ENCODE results near the gene PITPNB. TPM values are rescaled to one million over a fixed set of nuclear protein-coding genes. Genes with fewer than 3 reads are reported as not detected.

The PITPNB gene
- total RNA-seq, 2 donors from 2014 or later: 59.6 to 68.2 TPM

DNA sequence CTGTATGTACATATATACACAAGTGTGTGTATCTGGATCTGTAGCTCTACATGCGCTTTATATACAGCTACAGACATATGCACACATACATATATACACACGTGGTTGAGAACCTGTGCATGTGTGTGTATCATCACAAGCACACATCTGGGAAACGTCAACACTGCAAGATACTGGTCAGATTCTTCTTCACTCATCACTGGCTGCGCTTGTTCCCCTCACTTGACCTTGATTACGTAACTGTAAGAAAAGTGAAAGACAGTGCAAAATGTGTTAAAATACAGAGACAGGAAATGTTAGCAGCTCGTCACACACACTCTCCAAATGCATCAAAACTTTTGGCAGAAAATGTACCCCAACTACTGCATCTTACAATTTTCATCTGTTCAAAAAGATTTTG, 65.6 kb downstream of the PITPNB start:
- Mint-ChIP-seq H3K4me3 (no peak overlapping the region), H3K27me3 (ENCODE audit: insufficient read depth) (no peaks in the 10 kb centered on the region), H3K4me1 (peaks cover 64% of the 10 kb centered on the region), H3K27ac (no peak overlapping the region), H3K36me3 (ENCODE audit: low read depth) (peaks cover 51% of the 10 kb centered on the region), H3K9me3 (no peaks in the 10 kb centered on the region)
- TF ChIP-seq, protein P1, sequence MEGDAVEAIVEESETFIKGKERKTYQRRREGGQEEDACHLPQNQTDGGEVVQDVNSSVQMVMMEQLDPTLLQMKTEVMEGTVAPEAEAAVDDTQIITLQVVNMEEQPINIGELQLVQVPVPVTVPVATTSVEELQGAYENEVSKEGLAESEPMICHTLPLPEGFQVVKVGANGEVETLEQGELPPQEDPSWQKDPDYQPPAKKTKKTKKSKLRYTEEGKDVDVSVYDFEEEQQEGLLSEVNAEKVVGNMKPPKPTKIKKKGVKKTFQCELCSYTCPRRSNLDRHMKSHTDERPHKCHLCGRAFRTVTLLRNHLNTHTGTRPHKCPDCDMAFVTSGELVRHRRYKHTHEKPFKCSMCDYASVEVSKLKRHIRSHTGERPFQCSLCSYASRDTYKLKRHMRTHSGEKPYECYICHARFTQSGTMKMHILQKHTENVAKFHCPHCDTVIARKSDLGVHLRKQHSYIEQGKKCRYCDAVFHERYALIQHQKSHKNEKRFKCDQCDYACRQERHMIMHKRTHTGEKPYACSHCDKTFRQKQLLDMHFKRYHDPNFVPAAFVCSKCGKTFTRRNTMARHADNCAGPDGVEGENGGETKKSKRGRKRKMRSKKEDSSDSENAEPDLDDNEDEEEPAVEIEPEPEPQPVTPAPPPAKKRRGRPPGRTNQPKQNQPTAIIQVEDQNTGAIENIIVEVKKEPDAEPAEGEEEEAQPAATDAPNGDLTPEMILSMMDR (conservative IDR thresholded peaks at IDR 0.05): no peak
- Histone ChIP-seq H3K4me3 (ENCODE audit: low read length) (no peak overlapping the region), H3K9ac (ENCODE audit: extremely low read depth, low read length, poor library complexity, severe bottlenecking) (no peak overlapping the region), H3K4me1 (ENCODE audit: control insufficient read depth, insufficient read depth, low read length) (peaks cover 37% of the 10 kb centered on the region), H3K9me3 (ENCODE audit: control insufficient read depth, low read length) (no peaks in the 10 kb centered on the region), H3K27me3 (ENCODE audit: control insufficient read depth, insufficient read depth, low read length, poor library complexity, severe bottlenecking) (no peaks in the 10 kb centered on the region), H3K36me3 (ENCODE audit: control insufficient read depth, insufficient read depth, low read length) (peaks cover 78% of the 10 kb centered on the region), H3K27ac (ENCODE audit: low read depth, low read length) (no peak overlapping the region)
- 94 to 100% methylated on average over 3 to 6 of the region's 6 CpGs for WGBS, 2 experiments (ENCODE audit: insufficient coverage in 1 of 2, insufficient read length in 1 of 2)
- DNase-seq: no peak

DNA sequence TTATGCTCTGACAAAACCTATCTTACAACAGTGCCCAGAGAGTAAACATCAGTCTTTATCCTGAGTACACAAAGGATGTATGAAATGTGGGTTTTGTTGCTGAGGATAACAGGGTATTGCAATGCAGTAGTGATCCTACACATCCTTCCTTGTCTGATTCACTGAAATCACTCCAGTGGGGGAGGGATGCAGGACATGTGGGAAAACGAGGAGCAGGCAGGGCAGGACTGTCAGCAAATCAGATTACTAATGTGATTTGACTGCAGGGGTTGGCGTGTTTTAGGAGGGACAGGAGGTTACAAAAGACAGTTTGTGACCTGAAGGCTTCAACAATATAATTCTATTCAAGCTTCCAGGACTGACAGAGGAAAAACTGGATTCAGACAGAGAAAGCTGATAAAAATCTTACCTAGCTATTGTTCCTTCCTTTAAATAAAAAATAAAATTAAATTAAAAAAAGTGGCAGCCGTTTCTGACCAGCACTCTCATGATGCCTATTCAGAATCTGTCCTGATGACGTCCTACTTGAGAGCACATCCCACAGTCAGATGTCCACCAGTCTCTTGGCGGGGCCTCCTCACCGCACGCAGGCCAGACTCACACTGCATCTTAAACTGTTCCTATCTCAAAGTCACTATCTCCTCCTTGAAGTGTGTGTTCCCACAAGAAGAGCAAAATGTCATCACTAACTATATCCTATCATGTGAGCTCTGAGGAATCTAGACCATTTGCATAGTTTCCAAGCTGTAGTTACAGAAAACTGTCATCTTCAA, 66.9 kb downstream of the PITPNB start:
- 68 to 78% methylated on average over 3 to 7 of the region's 7 CpGs for WGBS, 2 experiments (ENCODE audit: insufficient coverage in 1 of 2, insufficient read length in 1 of 2)
- Histone ChIP-seq H3K9ac (ENCODE audit: extremely low read depth, low read length, poor library complexity, severe bottlenecking) (no peak overlapping the region), H3K27me3 (ENCODE audit: control insufficient read depth, insufficient read depth, low read length, poor library complexity, severe bottlenecking) (no peaks in the 10 kb centered on the region), H3K4me1 (ENCODE audit: control insufficient read depth, insufficient read depth, low read length) (peaks cover 37% of the 10 kb centered on the region), H3K9me3 (ENCODE audit: control insufficient read depth, low read length) (no peaks in the 10 kb centered on the region), H3K36me3 (ENCODE audit: control insufficient read depth, insufficient read depth, low read length) (peaks cover 74% of the 10 kb centered on the region), H3K4me3 (ENCODE audit: low read length) (no peak overlapping the region), H3K27ac (ENCODE audit: low read depth, low read length) (peak overlapping the region; percentile 57)
- Mint-ChIP-seq H3K4me3 (no peak overlapping the region), H3K9me3 (no peaks in the 10 kb centered on the region), H3K27me3 (ENCODE audit: insufficient read depth) (no peaks in the 10 kb centered on the region), H3K27ac (peak overlapping the region; percentile 27), H3K36me3 (ENCODE audit: low read depth) (peaks cover 46% of the 10 kb centered on the region), H3K4me1 (peaks cover 64% of the 10 kb centered on the region)
- DNase-seq: no peak
- TF ChIP-seq, protein P1 (conservative IDR thresholded peaks at IDR 0.05): no peak

DNA sequence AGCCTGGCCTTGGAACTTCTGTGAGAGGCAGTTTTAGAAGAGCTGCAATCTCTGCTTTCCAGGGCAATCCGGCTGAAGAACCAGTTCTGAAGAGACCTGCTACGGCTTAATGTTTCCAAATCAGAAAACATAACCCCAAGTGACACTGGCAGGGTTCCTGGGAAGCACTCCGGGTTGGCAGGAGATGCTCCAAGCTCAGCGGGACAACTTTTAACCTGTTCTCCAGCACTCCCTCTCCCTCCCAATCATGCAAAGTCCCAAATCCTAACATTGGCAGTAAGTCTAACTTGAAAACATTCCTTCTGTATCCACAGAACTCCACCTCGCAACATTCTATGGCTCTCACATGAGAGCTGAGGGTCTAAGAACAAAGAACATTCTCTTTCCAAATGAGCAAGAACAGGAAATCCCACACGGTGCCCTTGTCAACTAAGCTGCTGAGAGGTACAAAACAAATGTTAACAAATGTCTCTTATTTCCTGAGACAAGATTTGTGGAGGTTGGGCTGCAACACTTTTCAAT, 69.0 kb downstream of the PITPNB start:
- 54 to 70% methylated on average over 4 to 6 of the region's 6 CpGs for WGBS, 2 experiments (ENCODE audit: insufficient coverage in 1 of 2, insufficient read length in 1 of 2)
- Histone ChIP-seq H3K4me3 (ENCODE audit: low read length) (no peak overlapping the region), H3K27me3 (ENCODE audit: control insufficient read depth, insufficient read depth, low read length, poor library complexity, severe bottlenecking) (no peaks in the 10 kb centered on the region), H3K4me1 (ENCODE audit: control insufficient read depth, insufficient read depth, low read length) (peaks cover 33% of the 10 kb centered on the region), H3K9me3 (ENCODE audit: control insufficient read depth, low read length) (no peaks in the 10 kb centered on the region), H3K9ac (ENCODE audit: extremely low read depth, low read length, poor library complexity, severe bottlenecking) (no peak overlapping the region), H3K36me3 (ENCODE audit: control insufficient read depth, insufficient read depth, low read length) (peaks cover 57% of the 10 kb centered on the region), H3K27ac (ENCODE audit: low read depth, low read length) (peak overlapping the region; percentile 50)
- Mint-ChIP-seq H3K4me1 (peaks cover 57% of the 10 kb centered on the region), H3K27ac (peak overlapping the region; percentile 66), H3K4me3 (no peak overlapping the region), H3K9me3 (no peaks in the 10 kb centered on the region), H3K36me3 (ENCODE audit: low read depth) (peaks cover 36% of the 10 kb centered on the region), H3K27me3 (ENCODE audit: insufficient read depth) (no peaks in the 10 kb centered on the region)
- no peak for DNase-seq
- TF ChIP-seq, protein P1 (conservative IDR thresholded peaks at IDR 0.05): no peak
